ENCODE results near the gene TGFBR3L. TPM values are rescaled to one million over a fixed set of nuclear protein-coding genes. Genes with fewer than 3 reads are reported as not detected.
"Not testable (repeated sequence)": the region's sequence is repeated elsewhere in the genome, so short reads cannot be mapped to it uniquely, and the experiment has no call there.

Gene TGFBR3L
- total and polyA plus RNA-seq, 2 of the 4 experiments (the other 2 are of a cell fraction): 0.94 TPM; not detected in 1

GRCh38 chr19:7918062-7918614 lies 3.5 kb downstream of the TGFBR3L start:
- H2BK5ac ChIP-seq (ENCODE audit: low read depth, low read length, poor library complexity, severe bottlenecking); H4K91ac ChIP-seq (ENCODE audit: insufficient read depth, low read depth, low read length); ATAC-seq (ENCODE audit: low read depth); H3K9me1 ChIP-seq (ENCODE audit: insufficient read depth, low read length); H3K23ac ChIP-seq (ENCODE audit: low read depth, low read length); H2BK15ac ChIP-seq (ENCODE audit: low read depth, low read length); BruUV-seq (replicated peaks); H4K5ac ChIP-seq (ENCODE audit: low read depth, low read length); H3K9me3 ChIP-seq (ENCODE audit: control insufficient read depth, insufficient read depth, low read length); in situ Hi-C loops (cut with MboI; ENCODE audit: low sequenced_read_pairs); H2BK20ac ChIP-seq (ENCODE audit: low read depth, low read length); H2BK120ac ChIP-seq (ENCODE audit: low read depth, low read length); H3K4me3 ChIP-seq (ENCODE audit: insufficient read depth, low read depth, low read length); H2AK5ac ChIP-seq (ENCODE audit: low read depth, low read length); DNase-seq; H3K27ac ChIP-seq (ENCODE audit: insufficient read depth, low read length); H3K56ac ChIP-seq (ENCODE audit: extremely low read depth, insufficient read depth, low read length); H3K36me3 ChIP-seq (ENCODE audit: control insufficient read depth, insufficient read depth, low read length); H3K14ac ChIP-seq (replicated peaks; ENCODE audit: low read depth, low read length); dilution Hi-C loops (cut with HindIII; ENCODE audit: low sequenced_read_pairs, unreplicated experiment); H3K9ac ChIP-seq (ENCODE audit: low read depth, low read length); intact Hi-C loops (cut with micrococcal nuclease); H3K18ac ChIP-seq (ENCODE audit: low read depth, low read length): not testable (repeated sequence)
- Histone ChIP-seq H3K4ac (ENCODE audit: low read depth, low read length) (0 out of 2 replicates have a peak overlapping the region, but pooled peaks have one; percentile 75), H3K79me1 (ENCODE audit: low read depth in 1 of 2, low read length in 2 of 2) (peaks cover 0 to 19% of the 10 kb centered on the region in 2 experiments; a peak in 2 of 4 replicates), H2AK9ac (replicated peaks; ENCODE audit: low read depth, low read length, poor library complexity) (peak overlapping the region; percentile 72), H2AFZ (replicated peaks; ENCODE audit: low read length, poor library complexity) (peak overlapping the region; percentile 90), H3K4me2 (ENCODE audit: low read depth, low read length) (peak overlapping the region; percentile 44; the same call in 1 of the 2 replicates), H4K20me1 (ENCODE audit: insufficient read depth, low read length) (peaks cover 11% of the 10 kb centered on the region), H3K4me1 (ENCODE audit: control insufficient read depth, insufficient read depth, low read length) (peaks cover 21% of the 10 kb centered on the region), H4K8ac (ENCODE audit: low read depth in 2 of 2, low read length in 2 of 2) (peak overlapping the region in 1 of 2 experiments; percentile 26; a peak in 1 of 4 replicates), H3K27me3 (ENCODE audit: control insufficient read depth, insufficient read depth, low read length) (peaks cover 11% of the 10 kb centered on the region)
- CTCF ChIA-PET: interaction anchor here (2.4 kb wide), 1 partner anchor 11 kb away, joined by 10 read pairs; no protein-coding TSS in a partner anchor
- WGBS, 2 experiments (ENCODE audit: extremely low coverage in 2 of 2, insufficient read length in 1 of 2): 87% methylated on average over 3 of the region's 29 CpGs; no CpG with 5 or more reads in 1 of the 2 experiments
- POLR2A ChIA-PET (ENCODE audit: unreplicated experiment): interaction anchor here (0.5 kb wide), 1 partner anchor 248 kb away, joined by 4 read pairs; no protein-coding TSS in a partner anchor

All from IMR-90 (cell line).